GM18868 (cell line): Measurements from ENCODE around the gene KLHL36.
"Not testable (repeated sequence)": the region's sequence is repeated elsewhere in the genome, so short reads cannot be mapped to it uniquely, and the experiment has no call there.

Source experiments
- ATAC-seq: cut with Tn5 transposase; IDR thresholded peaks from one replicate; pipeline ENCODE4 v1.9.1; 2021; ENCODE audit warnings: mild to moderate bottlenecking, moderate library complexity; ENCODE audit not compliant: unreplicated experiment

KLHL36 gene

GRCh38 chr16:84614968-84615813 lies 33.1 kb upstream of the KLHL36 start:
- no peak for ATAC-seq

GRCh38 chr16:84616515-84616914 lies 31.8 kb upstream of the KLHL36 start:
- ATAC-seq = no peak

- ATAC-seq = peak; percentile 27
These were observed 31.1 kb upstream of the KLHL36 start for GRCh38 chr16:84617041-84617790.

GRCh38 chr16:84617791-84618580 lies 30.3 kb upstream of the KLHL36 start, which contains the start of gene COTL1:
TSS of gene COTL1 (minus strand) at chr16:84618078. CDS start at chr16:84617914, 164 bp downstream.
- peak; percentile 82 for ATAC-seq

- ATAC-seq = no peak
These were observed 29.5 kb upstream of the KLHL36 start for GRCh38 chr16:84618581-84619460.

GRCh38 chr16:84620913-84621312 lies 27.4 kb upstream of the KLHL36 start:
- not testable (repeated sequence) for ATAC-seq

GRCh38 chr16:84625556-84625955 lies 22.8 kb upstream of the KLHL36 start:
- no peak for ATAC-seq

GRCh38 chr16:84628226-84628731 lies 20.0 kb upstream of the KLHL36 start:
- no peak for ATAC-seq

GRCh38 chr16:84629580-84629979 lies 18.7 kb upstream of the KLHL36 start:
- no peak for ATAC-seq

- ATAC-seq = no peak
These were observed 18.3 kb upstream of the KLHL36 start for GRCh38 chr16:84630009-84630408.

- ATAC-seq = no peak
These were observed 17.7 kb upstream of the KLHL36 start for GRCh38 chr16:84630446-84631152.

GRCh38 chr16:84631153-84631466 lies 17.2 kb upstream of the KLHL36 start:
- ATAC-seq = no peak

- no peak for ATAC-seq
These were observed 16.4 kb upstream of the KLHL36 start for GRCh38 chr16:84631886-84632285.

GRCh38 chr16:84632862-84633261 lies 15.4 kb upstream of the KLHL36 start:
- not testable (repeated sequence) for ATAC-seq

- ATAC-seq = no peak
These were observed 14.7 kb upstream of the KLHL36 start for GRCh38 chr16:84633622-84634021.

GRCh38 chr16:84635702-84636101 lies 12.6 kb upstream of the KLHL36 start:
- no peak for ATAC-seq

GRCh38 chr16:84637709-84638108 lies 10.6 kb upstream of the KLHL36 start:
- ATAC-seq = no peak

- no peak for ATAC-seq
These were observed 10.0 kb upstream of the KLHL36 start for GRCh38 chr16:84638231-84638806.

- ATAC-seq = no peak
These were observed 8.2 kb upstream of the KLHL36 start for GRCh38 chr16:84640145-84640544.
